GM19043 (cell line): ENCODE results near the gene SLC6A11.

Source experiments
- ATAC-seq: cut with Tn5 transposase; IDR thresholded peaks from one replicate; pipeline ENCODE4 v1.9.1; 2021; ENCODE audit warnings: low read depth; ENCODE audit not compliant: unreplicated experiment

Gene SLC6A11

GRCh38 chr3:10974746-10975375, 158.8 kb downstream of the SLC6A11 start:
- no peak for ATAC-seq

- ATAC-seq, result no peak
Observed at GRCh38 chr3:10975695-10976234, 159.7 kb downstream of the SLC6A11 start.

GRCh38 chr3:10976770-10977169, 160.7 kb downstream of the SLC6A11 start:
- no peak for ATAC-seq

GRCh38 chr3:10977892-10978510, 162.0 kb downstream of the SLC6A11 start:
- no peak for ATAC-seq

GRCh38 chr3:10978956-10979355, 162.9 kb downstream of the SLC6A11 start:
- no peak for ATAC-seq

- ATAC-seq, result no peak
Observed at GRCh38 chr3:10980312-10980711, 164.3 kb downstream of the SLC6A11 start.

- no peak for ATAC-seq
Observed at GRCh38 chr3:10981031-10981430, 165.0 kb downstream of the SLC6A11 start.

- ATAC-seq, result no peak
Observed at GRCh38 chr3:10981961-10982360, 165.9 kb downstream of the SLC6A11 start.

- no peak for ATAC-seq
Observed at GRCh38 chr3:10982782-10983181, 166.8 kb downstream of the SLC6A11 start.

GRCh38 chr3:10983219-10983916, 167.3 kb downstream of the SLC6A11 start:
- no peak for ATAC-seq

GRCh38 chr3:10984371-10984896, 168.4 kb downstream of the SLC6A11 start:
- no peak for ATAC-seq

GRCh38 chr3:10985181-10985580, 169.2 kb downstream of the SLC6A11 start:
- no peak for ATAC-seq

- ATAC-seq, result no peak
Observed at GRCh38 chr3:10986592-10986991, 170.6 kb downstream of the SLC6A11 start.

- no peak for ATAC-seq
Observed at GRCh38 chr3:10988001-10988665, 172.1 kb downstream of the SLC6A11 start.

- no peak for ATAC-seq
Observed at GRCh38 chr3:10988991-10989484, 173.0 kb downstream of the SLC6A11 start.
